Stimulated activated CD4-positive, alpha-beta T cell treated with anti-CD3 and anti-CD28 coated beads, Interleukin-4, amount 100 ng/mL, for 4 hours (primary cell): ENCODE measurements around the gene PABPC3.

Experiments
- DNase-seq, 2 experiments: peaks; one replicate each; pipeline ENCODE4 v3.0.0-alpha.2; 2020

PABPC3 gene

DNA sequence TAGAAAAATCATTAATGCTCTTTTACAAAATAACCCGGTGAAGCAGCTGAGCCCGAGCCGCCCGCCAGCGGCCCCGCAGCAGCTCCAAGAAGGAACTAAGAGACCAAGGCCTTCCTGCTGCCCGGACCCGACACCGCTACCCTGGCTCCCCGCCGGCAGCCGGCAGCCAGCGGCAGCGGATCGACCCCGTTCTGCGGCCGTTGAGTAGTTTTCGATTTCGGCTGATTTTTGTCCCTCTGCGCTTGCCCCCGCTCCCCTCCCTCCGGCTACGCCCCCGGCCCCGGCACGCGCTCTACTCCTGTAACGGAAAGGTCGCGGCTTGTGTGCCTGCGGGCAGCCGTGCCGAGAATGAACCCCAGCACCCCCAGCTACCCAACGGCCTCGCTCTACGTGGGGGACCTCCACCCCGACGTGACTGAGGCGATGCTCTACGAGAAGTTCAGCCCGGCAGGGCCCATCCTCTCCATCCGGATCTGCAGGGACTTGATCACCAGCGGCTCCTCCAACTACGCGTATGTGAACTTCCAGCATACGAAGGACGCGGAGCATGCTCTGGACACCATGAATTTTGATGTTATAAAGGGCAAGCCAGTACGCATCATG lies at the start of gene PABPC3:
TSS of gene PABPC3 (plus strand) at position 286 of the 603 bp plus-strand sequence. CDS start at position 349, 63 bp downstream.
- DNase-seq = no peak

DNA sequence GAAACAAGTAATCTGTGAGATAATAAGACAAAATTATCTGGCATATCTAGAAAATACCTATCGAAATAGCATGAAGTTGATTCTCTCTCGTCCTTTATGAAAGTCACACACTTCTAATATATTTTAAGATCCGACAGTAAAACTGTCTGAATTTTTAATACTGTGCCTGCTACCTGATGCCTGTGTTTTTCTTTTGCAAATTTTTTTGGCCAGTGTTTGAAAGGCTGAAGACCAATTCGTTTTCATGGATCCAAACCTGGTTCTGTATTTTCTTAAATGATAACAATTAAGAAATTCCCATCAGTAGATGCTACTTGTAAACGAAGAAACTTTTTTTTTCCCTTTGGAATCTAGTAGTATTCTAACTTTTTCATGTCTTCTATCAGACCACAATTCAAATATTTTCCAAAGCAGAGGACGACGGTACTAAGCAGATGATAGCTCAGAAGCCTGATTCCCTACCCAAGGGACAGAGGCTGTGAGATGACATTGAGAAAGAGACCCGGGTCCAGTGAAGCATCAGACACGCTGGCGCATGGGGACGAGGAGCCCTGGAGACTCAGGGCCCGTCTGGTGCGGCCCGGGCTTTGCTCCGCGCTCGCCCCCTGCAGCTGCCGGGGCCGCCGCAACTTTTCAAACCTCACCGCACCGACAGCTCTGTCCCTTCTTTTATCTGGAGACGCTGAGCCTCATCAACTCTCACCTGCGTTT lies 49.5 kb upstream of the PABPC3 start:
- no peak for DNase-seq

DNA sequence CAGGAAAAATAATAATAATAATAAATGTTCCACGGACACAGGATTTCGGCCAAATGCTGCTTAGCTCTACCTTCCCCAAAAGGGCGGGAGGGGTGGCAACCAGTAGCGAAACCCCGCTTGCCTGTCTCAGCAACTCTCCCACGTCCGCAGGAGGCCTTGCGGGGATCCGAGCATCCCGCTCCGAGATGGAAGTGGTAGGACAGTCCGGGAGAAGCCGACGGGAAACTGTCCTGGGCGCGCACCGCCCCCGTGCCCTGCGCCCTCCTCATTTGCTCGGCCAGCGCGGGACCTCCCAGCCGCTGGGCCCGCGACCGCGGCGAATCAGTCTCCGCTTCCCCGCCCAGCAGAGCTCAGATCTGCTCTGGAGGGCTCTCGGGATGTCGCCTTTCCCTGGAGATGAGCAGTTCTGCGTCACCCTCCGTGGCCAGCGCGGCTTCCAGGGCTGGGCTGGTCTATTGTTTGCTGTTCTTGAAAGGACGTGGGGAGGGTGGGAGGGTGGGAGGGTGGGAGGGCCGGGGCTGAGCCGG lies 48.9 kb upstream of the PABPC3 start:
- DNase-seq = no peak

DNA sequence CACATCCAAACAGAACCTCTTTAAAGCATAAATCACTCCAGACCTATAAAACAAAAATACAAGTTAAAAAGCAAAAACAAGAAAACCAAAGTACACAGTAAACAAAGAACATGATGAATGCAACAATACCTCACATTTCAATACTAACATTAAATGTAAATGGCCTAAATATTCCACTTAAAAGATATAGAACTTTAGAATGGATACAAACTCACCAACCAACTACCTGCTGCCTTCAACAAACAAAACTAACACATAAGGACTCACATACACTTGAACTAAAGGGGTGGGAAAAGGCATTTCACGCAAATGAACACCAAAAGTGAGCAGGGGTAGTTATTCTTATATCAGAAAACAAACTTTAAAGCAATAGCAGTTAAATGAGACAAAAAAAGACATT lies 44.9 kb upstream of the PABPC3 start:
- DNase-seq = no peak

DNA sequence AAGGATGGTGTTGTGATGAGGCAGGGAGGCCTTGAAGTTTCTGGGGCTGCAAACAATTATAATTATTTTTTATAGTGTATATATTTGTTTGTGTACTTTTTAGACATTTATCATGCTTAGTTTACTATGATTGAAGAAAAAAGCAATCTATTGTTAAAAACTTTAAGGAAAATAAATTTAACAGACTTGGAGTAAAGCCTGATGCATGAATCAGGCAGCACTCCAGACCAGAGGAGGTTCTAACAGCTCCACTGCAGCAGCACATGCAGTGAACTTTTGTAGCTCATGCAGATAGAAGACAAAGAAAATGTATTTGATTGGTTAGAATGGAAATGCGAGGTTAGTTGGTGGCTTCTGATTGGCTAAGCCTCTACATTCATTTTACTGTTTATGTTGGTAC lies 36.8 kb upstream of the PABPC3 start:
- no peak for DNase-seq

DNA sequence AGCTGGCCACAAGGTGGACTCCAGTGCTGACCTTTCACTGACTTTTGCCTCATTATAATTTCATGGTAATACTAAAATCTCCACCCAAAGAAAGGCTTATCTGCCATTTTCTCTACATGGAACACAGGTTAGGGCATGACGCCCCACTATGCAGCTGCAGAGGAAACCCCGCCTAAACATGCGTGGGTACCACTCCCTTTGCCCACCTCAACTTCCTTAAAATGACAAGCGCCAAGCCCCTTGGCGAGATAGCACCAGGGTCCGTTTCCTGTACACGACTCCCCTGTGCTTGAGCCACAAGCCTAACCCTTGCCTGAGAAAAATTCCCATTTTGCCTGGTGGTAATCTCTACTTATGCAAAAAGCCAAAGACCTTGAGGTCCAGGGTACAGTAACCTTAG lies 36.0 kb upstream of the PABPC3 start:
- DNase-seq = no peak

DNA sequence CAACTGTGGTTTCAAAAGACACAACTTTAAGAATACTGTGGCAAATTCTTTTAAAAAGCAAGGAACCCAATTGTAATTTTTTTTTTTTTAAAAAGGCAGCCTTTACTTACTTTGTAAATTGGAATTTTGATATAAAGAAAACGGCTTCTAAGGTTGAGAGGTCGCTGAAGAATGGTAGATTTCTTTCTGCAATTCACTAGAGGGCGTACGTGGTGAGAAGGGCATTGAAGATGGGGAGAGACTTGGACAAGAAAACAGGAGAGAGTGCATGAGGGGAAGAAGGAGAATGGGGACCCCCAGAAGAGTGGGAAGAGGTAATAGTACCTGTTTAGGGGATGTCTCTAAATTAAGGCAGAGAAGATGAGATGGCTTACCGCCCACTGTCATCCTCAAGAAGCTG lies 33.5 kb upstream of the PABPC3 start:
- no peak for DNase-seq

DNA sequence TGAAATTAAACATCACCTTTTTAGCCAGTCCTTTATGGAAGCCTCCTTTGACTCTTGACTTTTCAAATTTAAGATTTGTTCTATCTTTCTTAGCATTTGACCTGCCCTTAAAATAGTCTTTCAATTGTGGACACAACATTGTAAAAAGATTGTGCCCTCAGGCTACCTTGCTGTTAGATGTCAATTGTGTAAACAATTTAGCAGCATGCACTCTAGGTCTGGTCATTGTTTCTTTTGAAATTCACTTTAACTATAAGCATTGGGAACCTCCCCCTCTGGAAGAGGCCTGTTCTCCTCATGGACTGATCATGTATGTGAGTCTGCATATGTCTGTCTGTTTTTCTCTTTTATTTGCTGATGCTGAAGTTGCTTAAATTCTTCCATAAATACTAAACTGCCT lies 31.5 kb upstream of the PABPC3 start:
- DNase-seq = no peak

DNA sequence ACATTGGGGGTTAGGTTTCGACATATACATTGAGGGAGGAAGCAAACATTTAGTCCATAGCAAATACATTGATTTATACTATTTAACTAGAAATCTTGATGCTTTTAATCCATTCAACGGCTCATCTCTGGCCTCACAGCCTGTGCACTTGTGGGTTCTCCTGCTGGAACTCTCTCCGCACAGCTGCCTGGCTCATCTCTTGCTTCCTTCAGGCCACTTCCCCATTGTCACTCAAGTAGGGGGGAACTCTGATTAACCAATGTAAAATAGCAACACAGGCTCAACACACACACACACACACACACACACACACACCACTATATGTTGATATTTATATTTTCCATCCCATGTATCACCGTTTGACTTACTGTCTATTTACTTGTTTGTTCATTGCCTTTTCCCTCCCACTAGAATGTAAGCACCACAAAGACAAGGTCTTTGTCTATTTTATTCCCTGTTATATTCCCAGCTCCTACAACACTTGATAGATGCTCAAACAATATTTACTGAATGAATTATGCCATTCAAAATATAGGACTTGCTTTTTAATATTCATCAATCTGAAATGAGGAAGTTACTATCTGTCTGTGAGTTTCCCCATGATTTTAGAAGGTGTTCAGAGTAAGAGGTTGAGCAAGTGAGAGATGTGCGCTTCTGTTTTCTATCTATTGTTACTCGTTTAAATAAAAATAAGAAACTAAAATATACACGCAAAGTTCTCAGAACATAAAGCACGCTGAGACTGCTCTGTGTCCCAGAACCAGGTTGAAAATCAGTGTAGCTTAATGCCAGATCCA lies 29.8 kb upstream of the PABPC3 start:
- no peak for DNase-seq

DNA sequence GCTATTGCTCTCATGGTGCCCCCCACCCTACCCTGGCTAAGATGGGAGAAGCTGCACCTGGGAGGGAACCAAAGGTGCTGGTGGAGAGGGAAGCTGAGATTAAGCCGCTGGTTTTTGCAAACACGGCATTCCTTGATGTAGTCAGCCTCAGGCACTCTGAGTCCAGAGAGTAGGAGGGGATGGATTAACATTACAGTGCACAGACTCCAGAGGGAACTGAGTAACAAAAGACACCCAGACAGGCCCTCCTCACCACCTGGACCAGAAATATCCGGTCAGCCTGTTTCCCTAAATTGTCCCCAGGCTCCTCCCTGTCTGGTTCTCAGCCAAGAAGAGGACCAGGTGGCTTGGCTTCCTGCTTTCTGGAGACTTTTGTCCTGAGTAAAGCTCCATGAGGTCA lies 28.9 kb upstream of the PABPC3 start:
- DNase-seq = no peak

DNA sequence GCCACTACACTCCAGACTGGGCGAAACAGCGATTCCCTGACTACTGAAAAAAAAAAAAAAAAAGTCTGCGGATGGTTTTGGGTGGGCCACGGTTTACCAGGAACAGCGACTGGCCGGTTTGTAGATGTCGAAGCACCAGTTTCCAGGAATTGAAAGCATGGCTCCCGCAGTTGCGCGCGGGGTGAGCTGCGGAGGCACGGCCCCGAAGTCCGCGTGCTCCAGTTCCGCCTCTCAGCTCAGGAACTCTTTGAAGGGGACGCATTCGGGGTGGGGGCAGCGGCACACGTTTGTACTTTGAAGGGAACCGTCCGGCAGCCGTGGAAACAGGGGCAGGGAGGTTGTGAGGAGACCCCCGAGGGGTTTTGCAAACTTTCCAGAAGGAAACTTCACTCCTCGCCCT lies 27.1 kb upstream of the PABPC3 start:
- DNase-seq = no peak

DNA sequence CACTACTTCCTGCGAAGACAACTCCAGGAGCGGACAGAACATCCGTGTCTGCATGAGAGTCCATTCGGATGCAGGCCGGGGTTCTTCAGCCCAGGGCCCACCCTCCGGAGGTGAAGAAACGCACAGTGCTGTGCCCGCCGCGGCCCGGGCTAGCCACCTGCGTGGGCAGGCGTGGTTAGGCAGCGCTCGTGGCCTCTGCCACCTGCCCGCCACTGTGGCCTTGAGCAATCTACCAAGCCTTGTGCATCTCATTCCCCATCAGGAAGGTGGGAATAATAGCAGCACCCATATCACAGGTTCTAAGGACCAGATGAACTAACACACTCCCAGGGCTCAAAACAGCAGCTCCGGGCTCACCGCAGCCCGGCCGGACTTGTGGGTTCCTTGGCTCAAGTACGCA lies 26.7 kb upstream of the PABPC3 start:
- no peak for DNase-seq

DNA sequence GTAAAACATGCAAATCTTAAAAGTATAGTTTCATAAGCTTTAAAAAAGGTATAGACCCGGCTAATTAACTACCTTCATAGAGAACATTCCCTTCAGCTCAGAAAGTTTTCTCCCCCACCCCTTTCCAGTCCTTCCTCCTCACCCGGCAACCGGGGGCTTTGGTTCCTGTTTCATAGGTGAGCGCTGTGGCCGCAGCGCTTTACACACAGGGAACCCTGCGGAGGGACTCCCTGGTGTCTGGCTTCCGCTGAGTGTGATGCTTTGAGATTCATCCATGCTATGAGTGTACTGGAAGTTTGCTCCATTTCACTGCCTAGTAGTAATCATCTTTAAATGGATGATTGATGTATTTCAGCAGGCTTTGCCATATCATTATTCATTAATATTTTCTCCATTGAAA lies 26.0 kb upstream of the PABPC3 start:
- DNase-seq = no peak

DNA sequence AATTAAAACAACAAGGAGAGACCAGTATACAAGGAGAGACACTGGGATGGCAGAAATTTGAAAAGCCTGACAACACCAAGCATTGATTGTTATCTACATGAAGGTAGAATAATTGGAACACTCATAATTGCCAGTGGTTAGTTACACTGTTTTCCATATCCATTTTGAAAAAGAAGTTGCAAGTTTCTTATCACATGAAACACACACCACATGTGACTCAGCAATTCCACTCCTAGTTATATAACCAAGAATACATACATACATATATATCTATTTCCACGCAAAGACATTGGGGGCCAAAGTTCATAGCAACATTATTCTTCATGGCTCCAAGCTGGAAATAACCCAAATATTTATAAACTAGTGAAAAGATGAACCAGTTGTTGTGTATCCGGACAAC lies 15.2 kb upstream of the PABPC3 start:
- no peak for DNase-seq

DNA sequence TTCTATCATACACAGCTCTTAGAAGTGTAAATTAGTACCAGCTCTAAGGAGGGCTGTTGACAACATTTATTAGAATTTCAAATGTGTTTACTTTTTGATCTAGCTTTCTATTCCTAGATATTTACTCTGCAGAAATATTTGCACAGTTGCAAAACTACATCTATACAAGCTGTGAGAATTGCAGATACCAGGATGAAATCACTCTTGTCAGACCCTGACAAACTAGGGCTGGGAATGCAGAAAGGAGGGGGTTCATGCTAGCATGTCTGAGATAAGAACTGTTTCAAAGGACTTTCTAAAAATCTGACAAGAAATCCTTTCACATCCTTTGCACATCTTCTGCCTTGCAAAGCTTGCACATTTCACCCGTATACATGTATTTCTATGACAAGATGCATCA lies 11.8 kb upstream of the PABPC3 start:
- no peak for DNase-seq

DNA sequence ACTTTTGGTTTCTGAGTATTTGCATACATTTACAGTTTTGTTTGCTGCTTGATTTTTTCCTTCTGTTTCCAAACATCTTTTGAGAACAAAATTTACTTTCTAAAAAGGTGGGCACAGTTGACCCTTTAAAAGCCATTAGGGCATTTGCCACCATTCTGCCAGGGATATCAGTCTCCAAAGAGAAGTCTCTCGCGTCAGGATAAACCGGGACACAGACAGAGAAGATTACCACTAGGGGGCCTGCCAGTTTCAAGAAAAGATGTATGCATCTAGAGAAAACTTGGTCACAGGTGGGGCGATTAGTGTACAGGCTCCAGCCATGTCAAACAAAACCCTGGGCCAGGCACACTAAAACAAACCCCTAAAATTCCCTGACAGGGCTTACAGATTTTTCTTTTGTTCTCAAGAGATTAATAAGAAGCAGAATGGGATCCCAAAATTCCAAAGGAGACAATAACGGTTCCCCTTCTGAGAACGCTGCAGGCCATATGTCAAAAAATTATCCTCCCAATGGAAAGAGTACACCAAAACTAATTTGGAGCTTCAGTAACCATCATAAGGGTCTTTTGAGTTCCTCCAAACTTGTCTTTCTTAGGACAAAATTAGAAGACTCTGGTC lies 10.7 kb upstream of the PABPC3 start:
- no peak for DNase-seq

DNA sequence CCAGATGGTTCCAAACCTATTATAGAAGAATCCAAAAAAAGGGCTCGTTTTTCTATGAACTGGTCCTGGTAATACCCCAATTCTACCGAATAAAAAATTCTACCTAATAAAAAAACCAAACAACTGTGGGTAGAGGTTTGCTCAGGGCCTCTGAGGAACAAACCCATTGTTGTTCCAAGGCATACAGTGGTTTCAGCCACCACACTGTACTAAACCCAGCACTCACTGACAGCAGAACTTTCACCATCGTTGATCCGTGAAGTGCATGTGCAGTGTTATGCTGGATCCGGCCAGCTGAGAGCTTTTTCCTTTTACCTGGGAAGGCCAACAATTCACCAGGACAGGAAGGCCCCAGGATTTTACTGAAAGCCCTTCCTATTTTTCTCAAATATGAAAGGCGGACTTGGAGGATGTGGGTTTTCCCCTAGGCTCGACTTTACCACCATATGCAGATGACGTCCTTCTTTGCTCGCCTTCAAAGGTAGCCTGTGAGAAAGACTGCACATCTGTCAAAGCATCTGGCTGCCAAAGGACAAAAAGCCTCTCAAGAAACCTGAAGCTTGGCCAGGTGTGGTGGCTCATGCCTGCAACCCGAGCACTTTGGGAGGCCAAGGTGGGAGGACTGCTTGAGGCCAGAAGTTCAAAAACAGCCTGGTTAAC lies 7.2 kb upstream of the PABPC3 start:
- no peak for DNase-seq

DNA sequence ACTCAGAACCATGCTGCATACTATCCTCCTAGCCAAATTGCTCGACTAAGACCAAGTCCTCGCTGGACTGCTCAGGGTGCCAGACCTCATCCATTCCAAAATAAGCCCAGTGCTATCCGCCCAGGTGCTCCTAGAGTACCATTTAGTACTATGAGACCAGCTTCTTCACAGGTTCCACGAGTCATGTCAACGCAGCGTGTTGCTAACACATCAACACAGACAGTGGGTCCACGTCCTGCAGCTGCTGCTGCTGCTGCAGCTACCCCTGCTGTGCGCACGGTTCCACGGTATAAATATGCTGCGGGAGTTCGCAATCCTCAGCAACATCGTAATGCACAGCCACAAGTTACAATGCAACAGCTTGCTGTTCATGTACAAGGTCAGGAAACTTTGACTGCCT lies 1.5 kb downstream of the PABPC3 start:
- DNase-seq = no peak

DNA sequence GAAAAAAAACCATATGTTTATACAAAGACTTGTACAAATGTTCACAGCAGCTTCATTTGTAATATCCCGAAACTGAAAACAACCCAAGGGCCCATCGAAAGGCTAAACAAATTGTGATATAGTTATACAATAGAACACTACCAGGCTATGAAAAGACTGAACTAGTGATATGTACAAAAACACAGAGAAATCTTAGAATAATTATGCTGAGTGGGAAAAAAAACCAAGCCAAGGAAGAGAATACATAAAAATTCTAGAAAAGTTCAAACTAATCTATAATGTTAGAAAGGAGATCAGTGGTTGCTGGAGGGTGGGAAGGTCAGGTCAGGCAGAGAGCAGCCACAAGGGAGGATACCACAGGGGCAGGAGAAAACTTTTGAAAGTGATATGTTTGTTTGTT lies 7.8 kb downstream of the PABPC3 start:
- no peak for DNase-seq

DNA sequence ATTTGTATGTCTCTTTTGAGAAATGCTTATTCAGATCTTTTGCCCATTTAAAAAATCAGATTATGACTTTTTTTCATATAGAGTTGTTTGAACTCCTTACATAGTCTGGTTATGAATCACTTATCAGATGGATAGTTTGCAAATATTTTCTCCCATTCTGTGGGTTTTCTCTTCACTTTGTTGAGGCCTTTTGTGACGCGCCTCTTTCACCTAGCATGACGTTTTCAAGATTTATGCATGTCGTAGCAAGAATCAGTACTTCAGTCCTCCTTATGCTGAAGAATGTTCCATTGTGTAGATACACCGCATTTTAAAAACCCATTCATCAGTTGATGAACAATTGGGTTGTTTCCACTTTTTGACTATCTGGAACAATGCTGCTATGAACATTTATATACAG lies 13.4 kb downstream of the PABPC3 start:
- DNase-seq = no peak

DNA sequence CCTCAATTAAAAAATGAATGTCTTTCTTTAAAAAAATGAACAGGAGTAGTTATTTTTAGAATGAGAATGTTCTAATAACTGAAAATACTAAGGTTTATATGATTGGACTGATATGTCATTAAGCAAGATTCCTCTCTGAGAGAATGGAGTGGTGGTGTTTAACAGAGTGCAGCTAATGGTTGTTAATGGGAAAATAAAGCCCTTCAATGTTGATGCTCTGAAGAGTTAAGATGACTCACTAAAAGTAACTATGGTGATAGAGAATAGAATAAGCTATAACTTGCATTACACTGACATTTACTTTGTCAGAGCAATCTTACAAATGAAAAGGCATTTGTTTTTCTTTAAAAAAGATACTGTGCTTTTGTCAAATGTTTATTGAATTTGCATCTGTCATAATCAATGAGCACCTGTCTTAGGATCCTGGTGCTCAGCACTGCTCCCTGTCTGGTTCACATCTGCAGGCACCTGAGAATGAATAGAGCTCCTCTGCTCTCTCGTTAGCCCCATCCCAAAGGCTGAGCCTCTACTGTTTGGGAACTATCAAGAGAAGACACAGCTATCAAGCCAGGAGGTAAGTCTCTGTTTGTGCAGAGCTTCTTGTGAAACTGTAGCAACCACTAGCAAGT lies 15.1 kb downstream of the PABPC3 start:
- no peak for DNase-seq

DNA sequence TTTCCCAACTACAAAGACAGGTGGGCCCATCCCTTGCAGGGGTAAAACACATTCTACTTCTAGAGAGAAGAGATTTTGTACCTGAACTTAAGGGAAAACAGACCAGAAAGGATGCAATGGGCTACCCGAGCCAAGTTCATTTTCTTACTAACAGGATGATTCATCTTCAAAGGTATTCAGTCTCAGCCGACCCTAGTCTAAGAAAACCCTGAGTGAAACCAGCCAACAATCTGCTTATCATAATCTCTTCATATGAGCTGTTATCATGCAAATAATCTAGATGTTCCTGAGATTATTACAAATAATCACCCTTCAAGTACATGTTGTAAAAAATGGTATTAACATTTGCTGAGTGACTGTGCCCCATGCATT lies 15.6 kb downstream of the PABPC3 start:
- no peak for DNase-seq
